B cell (primary cell): ENCODE data around the gene ADAM12. TPM values are rescaled to one million over a fixed set of nuclear protein-coding genes. Genes with fewer than 3 reads are reported as not detected.

Experiments
- ATAC-seq: fragments of 200-7000 bp; cut with Tn5 transposase; one replicate; pipeline ENCODE4 v1.10.0; 2021; ENCODE audit warnings: low read depth, mild to moderate bottlenecking, moderate number of reproducible peaks, moderate library complexity
- CTCF ChIA-PET: fragments of 350-600 bp; sonication (Branson Sonifier 250); formaldehyde crosslinking; loops from one replicate; lab custom pipeline; 2021; ENCODE audit warnings: antibody characterized with exemption, inconsistent platforms; lab: Charles Lee
- POLR2A ChIA-PET: fragments of 350-600 bp; sonication (Branson Sonifier 250); formaldehyde crosslinking; loops from one replicate; lab custom pipeline; 2021; ENCODE audit warnings: antibody characterized with exemption; lab: Charles Lee
- DNase-seq: peaks from one replicate; pipeline ENCODE4 v3.0.0; 2013
- H2AFZ ChIP-seq: 2 replicates; pipeline ENCODE4 v1.6.1; 2012; ENCODE audit warnings: mild to moderate bottlenecking, low read depth, low read length; ENCODE audit not compliant: insufficient read depth, poor library complexity, severe bottlenecking
- H3K27ac ChIP-seq, 2 donors: 1 replicate in 1 of 2; 2 replicates in 1 of 2; pipeline ENCODE4 v1.5.1; 2012 to 2013; ENCODE audit warnings: low read length in 2 of 2, mild to moderate bottlenecking in 2 of 2, moderate library complexity in 1 of 2
- H3K27me3 ChIP-seq, 4 experiments: fragments of 200-600 bp in 1 of 4; sonication (generic) in 1 of 4; replicated peaks in 1 of 4; 1 replicate in 2 of 4; 2 replicates in 2 of 4; pipeline versions ENCODE4 v1.6.1 to v1.7.0; 2013 to 2016; ENCODE audit warnings: low read length in 3 of 4, mild to moderate bottlenecking in 2 of 4, mixed read lengths in 1 of 4, moderate library complexity in 1 of 4; ENCODE audit not compliant: insufficient read depth in 4 of 4, control insufficient read depth in 3 of 4; ENCODE audit errors: control extremely low read depth in 1 of 4
- H3K36me3 ChIP-seq, 2 experiments: replicated peaks in 1 of 2; 1 replicate in 1 of 2; 2 replicates in 1 of 2; pipeline versions ENCODE4 v1.6.1 to v1.7.1; 2013; ENCODE audit warnings: low read length in 1 of 2; ENCODE audit not compliant: insufficient read depth in 2 of 2, control insufficient read depth in 1 of 2; ENCODE audit errors: control extremely low read depth in 1 of 2, extremely low read depth in 1 of 2
- H3K4me1 ChIP-seq, 2 donors: fragments of 200-600 bp in 1 of 2; sonication (generic) in 1 of 2; 1 replicate in 1 of 2; 2 replicates in 1 of 2; pipeline versions ENCODE4 v1.5.1 to v1.6.1; 2013 to 2017; ENCODE audit warnings: low read length in 2 of 2; ENCODE audit not compliant: control insufficient read depth in 2 of 2, insufficient read depth in 2 of 2
- H3K4me2 ChIP-seq: replicated peaks from 2 replicates; pipeline ENCODE3; 2012; ENCODE audit warnings: mild to moderate bottlenecking, low read depth, low read length; ENCODE audit not compliant: poor library complexity, severe bottlenecking
- H3K4me3 ChIP-seq, 5 experiments: fragments of 200-600 bp in 1 of 5; sonication (generic) in 1 of 5; 1 replicate in 3 of 5; 2 replicates in 2 of 5; pipeline versions ENCODE4 v1.5.1 to v1.7.0; 2011 to 2016; ENCODE audit warnings: low read length in 4 of 5, mild to moderate bottlenecking in 4 of 5, low read depth in 2 of 5, control low read depth in 1 of 5, moderate library complexity in 1 of 5; ENCODE audit not compliant: insufficient read depth in 1 of 5; ENCODE audit errors: control extremely low read depth in 1 of 5, extremely low read depth in 1 of 5
- H3K79me2 ChIP-seq: fragments of 200-600 bp; sonication (generic); one replicate; pipeline ENCODE4 v1.6.0; 2016; ENCODE audit warnings: low read length; ENCODE audit not compliant: control insufficient read depth, insufficient read depth
- H3K9ac ChIP-seq: fragments of 200-600 bp; sonication (generic); 2 replicates; pipeline ENCODE4 v1.6.1; 2017; ENCODE audit warnings: mild to moderate bottlenecking, low read length, moderate library complexity
- H3K9me3 ChIP-seq, 3 donors: one replicate each; pipeline versions ENCODE4 v1.6.1 to v1.7.1; 2013; ENCODE audit warnings: low read length in 2 of 3; ENCODE audit not compliant: control insufficient read depth in 2 of 3, insufficient read depth in 1 of 3; ENCODE audit errors: control extremely low read depth in 1 of 3
- H4K20me1 ChIP-seq: 2 replicates; pipeline ENCODE4 v1.6.0; 2012; ENCODE audit warnings: mild to moderate bottlenecking, low read length; ENCODE audit not compliant: insufficient read depth, control insufficient read depth, poor library complexity, severe bottlenecking
- H3K27ac Mint-ChIP-seq: one replicate; pipeline ENCODE4 v1.8.0; 2021; ENCODE audit warnings: mixed read lengths
- H3K27me3 Mint-ChIP-seq: one replicate; pipeline ENCODE4 v1.8.0; 2021; ENCODE audit warnings: mixed read lengths
- H3K4me1 Mint-ChIP-seq: one replicate; pipeline ENCODE4 v1.8.0; 2021; ENCODE audit warnings: mixed read lengths
- H3K4me3 Mint-ChIP-seq: one replicate; pipeline ENCODE4 v1.8.0; 2021; ENCODE audit warnings: mixed read lengths
- H3K9me3 Mint-ChIP-seq: one replicate; pipeline ENCODE4 v1.8.0; 2022; ENCODE audit warnings: mixed read lengths; ENCODE audit not compliant: insufficient read depth
- CTCF ChIP-seq: fragments of 200-600 bp; IDR thresholded peaks from one replicate; pipeline ENCODE4 v1.8.0; 2022; ENCODE audit warnings: antibody characterized with exemption, mild to moderate bottlenecking
- EZH2 ChIP-seq: IDR thresholded peaks from 2 replicates; pipeline ENCODE4 v1.6.1; 2012; ENCODE audit warnings: borderline replicate concordance, low read depth, mild to moderate bottlenecking, moderate library complexity, low read length; ENCODE audit not compliant: insufficient read depth, poor library complexity, severe bottlenecking
- WGBS: methylation state at CpG from one replicate; pipeline ENCODE4 v1.1.5; 2013; ENCODE audit warnings: missing lambda C conversion rate; ENCODE audit not compliant: insufficient coverage; 5-methylcytosine and 5-hydroxymethylcytosine counted together
- intact Hi-C: fragments of 100-400 bp; cut with micrococcal nuclease; formaldehyde crosslinking; loops from one replicate; pipeline ENCODE4 v1.10.0; 2022
- polyA plus RNA-seq: library from polyadenylated mRNA; depleted of rRNA; stranded (reverse); fragments of >200 nt; gene quantifications from 2 replicates; pipeline ENCODE4 v1.2.3, GENCODE V29; 2012
- total RNA-seq, 2 donors: library from RNA; stranded (reverse); fragments of 120-200 nt in 1 of 2; gene quantifications; 1 replicate in 1 of 2; 2 replicates in 1 of 2; pipeline versions ENCODE4 v1.2.3 to v1.2.4, GENCODE V29; 2013 to 2022

The ADAM12 gene
- total and polyA plus RNA-seq, 2 donors (not counting 1 experiment from before 2014, with no cell fraction given) = 0.01 to 0.22 TPM

- Histone ChIP-seq H4K20me1 (no peaks in the 10 kb centered on the region), H3K9me3 (no peaks in the 10 kb centered on the region), H3K4me2 (no peak overlapping the region), H3K4me3 (no peak overlapping the region), H3K36me3 (no peaks in the 10 kb centered on the region), H3K4me1 (no peaks in the 10 kb centered on the region), H3K27ac (no peak overlapping the region), H2AFZ (no peak overlapping the region), H3K27me3 (peaks cover 0 to 2% (median 0%) of the 10 kb centered on the region in 4 experiments), H3K9ac (no peak overlapping the region), H3K79me2 (no peaks in the 10 kb centered on the region)
- H3K4me3 Mint-ChIP-seq = no peak overlapping the region
- no peak overlapping the region for H3K27ac Mint-ChIP-seq
- no peaks in the 10 kb centered on the region for H3K9me3 Mint-ChIP-seq
- 95% methylated on average over 7 of the region's 10 CpGs for WGBS
- TF ChIP-seq EZH2 (no peak), CTCF (no peak)
- H3K4me1 Mint-ChIP-seq = peaks cover under 1% of the 10 kb centered on the region
- ChIA-PET CTCF (interaction anchor here (0.6 to 1.7 kb wide), 3 partner anchors 175 to 357 kb away, joined by 3 to 4 read pairs (median 3); no protein-coding TSS in a partner anchor), POLR2A (no interaction called here)
- peaks cover 15% of the 10 kb centered on the region for H3K27me3 Mint-ChIP-seq
- DNase-seq (no peak), ATAC-seq (no peak)
- intact Hi-C loops = loop anchor here (1.0 kb wide), 1 partner anchor 179 kb away; no protein-coding TSS in a partner anchor
Measured at GRCh38 chr10:126160971-126161630, 227.2 kb downstream of the ADAM12 start.

DNA sequence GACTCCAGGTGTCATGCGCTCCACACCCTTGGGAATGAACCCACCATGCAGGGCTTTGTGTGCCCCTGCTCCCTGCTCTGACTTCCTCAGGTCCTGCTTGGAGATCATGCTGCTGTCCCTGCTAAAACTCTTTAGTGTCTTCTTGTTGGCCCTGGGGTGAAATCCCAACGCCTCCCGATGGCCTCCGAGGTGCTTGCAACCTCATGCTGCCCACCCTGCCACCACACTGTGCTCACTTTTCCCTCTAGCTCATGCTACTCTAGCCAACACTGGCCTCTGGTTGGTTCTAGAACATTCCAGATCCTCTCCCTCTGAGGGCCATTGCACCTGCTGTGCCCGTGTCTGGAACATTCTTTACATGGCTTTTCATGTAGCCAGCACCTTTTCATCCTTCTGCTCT, 227.7 kb downstream of the ADAM12 start:
- H3K4me3 Mint-ChIP-seq = no peak overlapping the region
- Histone ChIP-seq H3K79me2 (no peaks in the 10 kb centered on the region), H3K27me3 (peaks cover 0 to 2% (median 0%) of the 10 kb centered on the region in 4 experiments), H3K9me3 (no peaks in the 10 kb centered on the region), H3K4me1 (no peaks in the 10 kb centered on the region), H3K27ac (no peak overlapping the region), H3K4me2 (no peak overlapping the region), H4K20me1 (no peaks in the 10 kb centered on the region), H3K9ac (no peak overlapping the region), H2AFZ (no peak overlapping the region), H3K36me3 (no peaks in the 10 kb centered on the region), H3K4me3 (no peak overlapping the region)
- no peak overlapping the region for H3K27ac Mint-ChIP-seq
- 77% methylated on average over 5 of the region's 5 CpGs for WGBS
- TF ChIP-seq CTCF (no peak), EZH2 (no peak)
- ChIA-PET CTCF (interaction anchor here (0.9 to 1.7 kb wide), 3 partner anchors 175 to 182 kb away, joined by 3 to 4 read pairs (median 3); no protein-coding TSS in a partner anchor), POLR2A (no interaction called here)
- H3K27me3 Mint-ChIP-seq = peaks cover 16% of the 10 kb centered on the region
- H3K4me1 Mint-ChIP-seq = peaks cover 3% of the 10 kb centered on the region
- DNase-seq (no peak), ATAC-seq (no peak)
- H3K9me3 Mint-ChIP-seq = no peaks in the 10 kb centered on the region
- intact Hi-C loops = loop anchor here (1.0 kb wide), 1 partner anchor 178 kb away; no protein-coding TSS in a partner anchor
